Erythroblast (primary cell): ENCODE measurements around the gene STEAP1.
"Not testable (repeated sequence)": the region's sequence is repeated elsewhere in the genome, so short reads cannot be mapped to it uniquely, and the experiment has no call there.

ENCODE experiments used
- DNase-seq, 2 experiments: peaks; one replicate each; lab custom pipeline; 2025; lab: John Stamatoyannopoulos, UW
- GATA1 ChIP-seq: IDR thresholded peaks from 2 replicates; pipeline ENCODE4 v1.6.1; 2011; ENCODE audit warnings: low read depth, mild to moderate bottlenecking, control low read depth, low read length, moderate library complexity
- POLR2A ChIP-seq: IDR thresholded peaks from 2 replicates; pipeline ENCODE4 v1.6.1; 2011; ENCODE audit warnings: mild to moderate bottlenecking, low read length

Gene STEAP1

DNA sequence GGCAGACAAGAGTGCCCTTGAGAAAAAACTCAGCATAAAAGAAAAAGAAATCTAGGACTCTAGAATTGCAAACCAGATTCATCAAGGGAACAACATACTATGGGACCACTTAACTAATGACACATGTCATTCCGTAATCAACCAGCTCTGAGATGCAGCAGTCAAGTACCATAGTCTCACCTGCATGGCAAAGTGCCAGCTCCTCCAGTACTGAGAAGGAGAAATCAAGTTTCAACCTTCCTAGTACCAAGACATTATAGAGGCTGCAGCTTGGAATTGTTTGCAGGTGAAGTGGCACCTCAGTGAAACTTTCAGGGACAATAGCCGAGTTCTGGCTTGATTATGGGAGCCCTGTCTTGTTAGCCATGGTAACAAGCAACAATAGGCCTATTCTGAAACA, 11.5 kb downstream of the STEAP1 start:
- DNase-seq = no peak
- TF ChIP-seq POLR2A (no peak), GATA1 (no peak)

DNA sequence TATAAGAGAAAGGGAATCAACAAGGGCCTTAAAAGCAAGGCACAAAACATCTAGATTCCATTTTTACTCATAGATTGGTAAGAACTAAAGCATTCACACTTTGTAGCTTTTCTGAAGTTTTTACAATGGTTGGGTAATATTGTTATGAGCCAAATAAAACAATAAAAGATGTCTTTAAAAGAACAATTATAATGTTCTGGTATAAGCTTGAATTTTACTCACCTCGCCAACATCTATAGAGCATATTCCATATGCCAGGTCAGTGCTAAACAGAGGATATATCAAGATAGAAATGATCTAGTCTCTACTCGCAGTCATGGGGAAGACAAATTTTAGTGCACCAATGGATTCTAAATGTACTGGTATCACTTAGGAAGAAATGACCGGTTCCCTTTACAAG, 11.9 kb downstream of the STEAP1 start:
- DNase-seq = no peak

DNA sequence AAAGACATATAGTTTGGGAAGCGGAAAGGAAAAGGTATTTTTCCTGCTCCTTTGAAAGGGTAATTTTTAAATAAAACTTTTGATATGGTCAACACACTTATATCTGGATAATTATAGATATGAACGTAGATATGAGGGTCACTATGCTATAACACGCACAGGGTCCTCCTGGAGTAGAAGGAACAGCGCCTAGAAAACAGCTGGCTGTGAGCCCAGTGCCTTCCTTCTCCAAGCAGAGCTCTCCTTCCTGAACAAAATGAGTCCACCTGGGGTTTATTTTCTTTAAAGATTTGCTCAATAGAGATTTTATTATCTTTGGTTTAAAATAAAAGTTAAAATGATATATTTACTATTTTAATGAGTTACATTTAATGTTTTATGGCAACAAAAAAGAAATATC, 13.1 kb downstream of the STEAP1 start:
- no peak for DNase-seq
- TF ChIP-seq GATA1 = no peak
- no peak for TF ChIP-seq POLR2A

More for the DNA sequence above, 11.9 kb downstream of the STEAP1 start:
- TF ChIP-seq GATA1 (no peak), POLR2A (no peak)

DNA sequence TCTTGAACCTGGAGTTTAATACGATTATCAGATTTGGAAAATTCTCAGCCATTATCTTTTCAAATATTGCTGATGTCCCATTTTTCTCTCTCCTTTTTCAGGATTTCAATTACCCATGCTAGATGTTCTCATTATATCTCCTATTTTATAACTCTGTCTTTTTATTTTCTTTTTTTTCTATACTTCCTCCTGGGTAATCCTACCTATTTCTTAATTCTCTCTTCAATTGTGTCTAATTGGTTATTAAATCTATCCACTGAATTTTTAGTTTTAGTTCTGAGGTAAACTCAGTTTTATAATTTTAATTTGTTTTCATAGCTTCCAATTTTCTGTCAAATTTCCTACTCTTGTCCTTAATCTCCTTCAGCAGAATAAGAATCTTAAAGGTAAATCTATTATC, 15.6 kb downstream of the STEAP1 start:
- DNase-seq = no peak
- no peak for TF ChIP-seq POLR2A
- no peak for TF ChIP-seq GATA1

DNA sequence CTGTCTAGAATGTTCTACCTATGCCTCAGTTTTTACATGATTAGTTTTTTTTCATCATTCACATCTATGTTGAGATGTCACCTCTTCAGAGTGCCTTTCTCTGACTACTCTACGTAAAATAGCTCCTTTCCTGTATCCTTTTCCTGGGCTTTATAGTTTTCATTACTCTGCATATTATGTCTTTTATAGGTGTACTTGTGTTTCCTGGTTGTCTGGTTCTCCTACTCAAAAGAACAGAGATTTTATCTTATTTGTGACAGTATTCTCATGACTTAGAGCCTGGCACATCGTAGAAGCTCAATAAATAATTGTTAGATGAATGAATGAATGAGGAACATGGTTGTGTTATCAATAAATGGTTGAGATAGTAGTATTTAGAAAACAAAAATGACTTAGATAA, 17.9 kb downstream of the STEAP1 start:
- no peak for TF ChIP-seq GATA1
- no peak for TF ChIP-seq POLR2A
- no peak for DNase-seq

DNA sequence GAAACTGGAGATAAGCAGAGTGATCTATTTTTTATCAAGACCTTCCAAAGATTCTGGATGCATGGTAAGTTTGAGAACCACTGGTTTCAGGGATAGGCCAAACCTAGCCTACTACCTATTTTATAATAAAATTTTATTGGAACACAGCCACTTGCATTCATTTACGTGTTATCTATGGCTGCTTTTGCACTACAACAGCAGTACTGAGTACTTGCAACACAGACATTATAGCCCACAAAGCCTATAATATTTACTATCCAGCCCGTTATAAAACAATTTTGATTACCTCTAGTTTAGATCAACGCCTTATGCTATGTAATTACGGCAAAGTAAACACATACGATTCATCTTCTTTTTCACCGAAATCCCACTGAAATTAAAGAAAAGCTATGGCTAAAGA, 18.4 kb downstream of the STEAP1 start:
- no peak for DNase-seq
- no peak for TF ChIP-seq POLR2A
- no peak for TF ChIP-seq GATA1

DNA sequence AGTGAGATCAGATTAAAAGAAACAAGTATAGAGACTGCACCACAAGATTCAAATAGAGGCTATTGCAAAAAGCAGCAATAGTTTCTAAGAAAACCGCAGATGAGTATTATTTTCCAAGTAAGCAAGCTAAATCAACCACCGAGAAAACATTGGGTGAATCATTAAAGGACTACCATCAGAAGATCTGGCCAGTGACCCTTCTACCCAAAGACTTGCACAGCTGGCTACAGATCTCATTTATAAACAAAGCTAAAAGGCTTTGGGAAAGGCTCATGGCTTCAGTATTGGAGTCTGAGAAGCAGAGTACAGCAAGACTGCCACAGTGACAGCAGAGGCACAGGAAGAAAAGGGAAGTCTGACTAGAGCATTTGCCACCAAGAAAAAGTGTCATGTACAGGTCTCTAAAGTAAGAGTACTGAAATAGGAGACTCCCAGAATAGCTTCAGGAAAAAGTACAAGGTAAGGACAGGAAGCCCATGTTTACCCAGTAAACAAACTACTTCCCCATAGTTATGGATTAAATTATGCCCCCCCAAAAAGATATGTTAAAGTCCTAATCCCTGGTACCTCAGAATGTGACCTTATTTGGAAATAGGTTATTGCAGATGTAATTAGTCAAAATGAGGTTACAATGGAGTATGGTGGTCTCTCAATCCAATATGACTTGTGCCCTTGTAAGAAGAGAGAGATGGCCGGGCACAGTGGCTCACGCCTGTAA, 19.0 kb downstream of the STEAP1 start:
- no peak for TF ChIP-seq POLR2A
- no peak for TF ChIP-seq GATA1
- DNase-seq = no peak

DNA sequence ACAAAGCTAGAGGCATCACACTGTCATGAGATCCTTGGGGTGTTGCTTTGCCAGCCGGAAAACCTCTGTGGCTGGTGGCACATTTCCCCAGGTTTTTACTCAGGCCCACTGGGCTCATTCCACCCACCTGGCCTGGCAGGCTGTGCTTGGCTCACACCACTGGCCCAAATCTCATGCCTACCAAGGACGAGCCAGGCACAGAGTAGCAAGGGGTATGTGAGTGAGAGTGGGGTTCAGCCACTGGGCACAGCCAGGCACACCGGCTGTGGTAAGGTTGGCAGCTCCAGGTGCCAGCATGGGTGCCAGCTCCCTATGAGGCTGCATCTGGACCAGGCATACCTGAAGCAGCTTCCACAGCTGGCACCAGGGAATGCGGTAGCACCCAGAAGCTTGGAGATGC, 21.4 kb downstream of the STEAP1 start:
- no peak for DNase-seq
- TF ChIP-seq POLR2A (no peak), GATA1 (no peak)

DNA sequence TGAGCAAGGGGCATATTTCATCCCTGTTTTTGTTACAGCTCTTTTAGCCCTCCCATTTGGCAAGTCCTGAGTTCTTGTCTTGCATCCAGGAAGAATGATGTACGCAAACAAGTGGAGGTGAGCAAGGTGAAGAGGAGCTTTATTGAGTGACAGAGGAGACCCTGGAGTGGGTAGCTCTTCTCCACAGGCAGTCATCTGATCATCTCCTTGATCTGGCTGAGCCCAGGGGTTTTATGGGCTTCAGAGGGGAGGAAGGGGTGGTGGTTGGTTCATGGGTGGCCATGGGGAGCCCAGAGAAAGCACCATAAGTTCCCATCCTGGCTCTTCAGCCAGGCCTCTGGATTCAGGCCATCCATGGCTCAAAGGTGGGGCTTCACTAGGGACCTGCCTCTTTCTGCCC, 21.9 kb downstream of the STEAP1 start:
- TF ChIP-seq POLR2A (no peak), GATA1 (no peak)
- DNase-seq = no peak

DNA sequence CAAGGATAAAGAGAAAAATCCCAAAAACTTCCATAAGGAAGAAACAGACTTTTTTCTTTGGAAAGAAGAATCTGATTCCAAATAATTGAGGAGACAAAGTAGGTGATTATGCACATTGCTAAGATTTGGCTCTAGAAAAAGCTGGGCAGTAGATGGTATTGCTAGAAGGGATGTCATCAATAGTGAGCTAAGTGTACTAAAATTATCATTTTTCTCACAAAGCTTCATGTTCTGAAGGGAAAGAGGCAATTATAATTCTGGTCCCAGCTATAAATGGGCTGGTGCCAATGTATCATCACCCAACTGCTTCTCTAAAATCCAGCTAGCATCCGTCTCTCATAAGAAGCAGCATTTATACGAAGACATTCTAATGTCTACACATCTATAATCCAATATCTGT, 23.9 kb downstream of the STEAP1 start:
- TF ChIP-seq GATA1 (no peak), POLR2A (no peak)
- DNase-seq = no peak

DNA sequence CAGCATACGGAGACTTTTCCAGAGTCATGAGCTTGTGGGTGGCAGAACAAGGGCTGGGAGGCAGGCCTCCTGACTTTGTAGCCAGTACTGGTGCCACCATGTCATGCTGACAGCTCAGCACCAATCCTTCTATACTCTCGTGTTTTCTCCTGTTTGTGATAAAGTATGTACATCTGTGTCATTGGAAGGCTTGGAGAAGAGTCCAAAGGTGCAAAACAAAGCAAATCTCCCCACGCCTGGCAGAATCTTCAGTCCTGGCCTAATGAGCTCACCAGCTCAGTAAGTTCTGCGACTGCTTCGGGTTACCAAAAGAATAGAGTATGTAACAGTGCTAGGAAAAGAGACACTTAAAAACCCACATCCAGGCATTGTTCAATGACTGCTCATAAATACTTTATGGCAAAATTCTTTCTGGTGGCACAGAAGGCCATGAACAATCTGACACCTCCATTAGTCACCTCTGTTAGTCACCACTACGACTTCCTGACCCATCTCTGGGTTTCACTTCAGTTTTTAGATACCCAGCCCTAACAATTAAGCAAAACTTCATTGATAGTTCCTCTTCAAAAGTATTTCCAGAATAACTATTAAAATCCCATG, 24.5 kb downstream of the STEAP1 start:
- no peak for DNase-seq
- no peak for TF ChIP-seq POLR2A
- no peak for TF ChIP-seq GATA1

DNA sequence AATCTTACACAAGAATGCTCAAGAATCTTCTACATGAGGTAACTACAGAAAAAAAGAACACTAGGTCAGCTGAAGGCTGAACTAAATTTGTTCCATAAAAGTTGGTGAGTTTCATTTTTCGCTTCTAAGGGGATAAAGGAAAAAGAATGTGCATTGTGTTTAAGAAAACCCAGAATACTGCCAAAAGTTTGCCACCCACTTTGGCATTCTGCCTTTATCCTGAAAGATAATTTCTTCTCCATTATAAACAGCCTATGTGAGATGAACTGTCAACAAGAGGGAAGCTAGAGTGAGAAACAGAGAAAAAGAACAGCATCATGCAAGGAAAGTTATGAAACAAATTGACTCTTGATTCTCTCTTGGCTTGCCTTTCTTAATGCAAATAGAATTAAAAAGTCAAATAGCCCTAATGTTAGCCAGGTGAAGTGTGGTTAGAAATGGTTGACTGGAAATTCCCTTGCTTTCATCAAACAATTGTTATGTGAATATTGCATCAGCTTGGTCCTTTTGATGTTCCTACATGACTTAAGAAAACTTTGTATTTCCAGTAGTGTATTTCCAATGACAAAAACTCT, 25.8 kb downstream of the STEAP1 start:
- TF ChIP-seq GATA1 = no peak
- no peak for DNase-seq

DNA sequence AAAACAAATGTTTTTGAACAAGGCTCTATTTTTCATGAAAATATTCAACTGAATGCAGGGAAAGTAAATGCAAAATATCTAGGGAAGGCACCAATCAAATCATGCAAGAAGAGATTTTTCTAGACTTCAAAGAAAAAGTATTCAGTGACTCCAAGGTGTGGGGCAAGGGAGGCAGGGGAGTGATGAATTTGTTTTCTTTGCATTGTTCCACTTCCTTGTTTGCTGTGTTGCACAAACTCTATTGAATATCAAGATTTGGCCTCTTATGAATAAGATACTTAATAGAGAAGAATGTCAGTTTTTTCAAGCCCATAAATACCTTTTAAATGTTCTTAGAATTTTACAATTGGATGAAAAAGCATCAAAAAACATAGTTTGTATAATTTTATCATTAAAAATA, 26.4 kb downstream of the STEAP1 start:
- TF ChIP-seq GATA1 (no peak), POLR2A (no peak)
- DNase-seq = no peak

DNA sequence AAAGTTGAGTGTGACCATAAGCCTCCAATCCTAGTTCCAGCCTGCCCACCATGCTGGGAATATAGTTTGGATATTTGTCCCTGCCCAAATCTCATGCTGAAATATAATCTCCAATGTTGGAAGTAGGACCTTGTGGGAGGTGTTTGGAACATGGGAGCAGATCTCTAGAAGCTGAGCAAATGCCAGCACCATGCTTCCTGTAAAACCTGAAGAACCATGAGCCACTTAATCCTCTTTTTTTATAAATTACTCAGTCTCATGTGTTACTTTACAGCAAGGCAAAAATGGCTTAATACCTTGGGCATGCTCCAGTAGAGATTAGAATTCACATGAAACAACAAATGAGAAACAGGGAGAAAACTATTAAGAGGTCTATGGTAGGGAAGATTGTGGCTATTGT, 27.2 kb downstream of the STEAP1 start:
- TF ChIP-seq GATA1 (no peak), POLR2A (no peak)
- no peak for DNase-seq

DNA sequence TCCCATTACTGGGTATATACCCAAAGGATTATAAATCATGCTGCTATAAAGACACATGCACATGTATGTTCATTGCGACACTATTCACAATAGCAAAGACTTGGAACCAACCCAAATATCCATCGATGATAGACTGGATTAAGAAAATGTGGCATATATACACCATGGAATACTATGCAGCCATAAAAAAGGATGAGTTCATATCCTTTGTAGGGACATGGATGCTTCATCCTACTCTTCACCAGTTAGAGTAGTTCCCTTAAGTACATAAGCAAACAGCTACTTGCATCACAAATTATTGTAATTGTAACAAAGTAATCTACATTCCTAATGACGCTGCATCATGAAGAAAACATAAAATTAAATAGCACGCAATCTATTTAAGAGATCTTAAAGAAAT, 32.0 kb downstream of the STEAP1 start:
- not testable (repeated sequence) for DNase-seq
